ENCODE data around the gene ADGRA3.
"Not testable (repeated sequence)": the region's sequence is repeated elsewhere in the genome, so short reads cannot be mapped to it uniquely, and the experiment has no call there.

The ADGRA3 gene

GRCh38 chr4:22480675-22481327, 35.1 kb downstream of the ADGRA3 start:
- DNase-seq (ENCODE audit: low read depth) = no peak

- no peak for DNase-seq (ENCODE audit: low read depth)
These were observed 37.4 kb downstream of the ADGRA3 start for GRCh38 chr4:22478426-22478825.

DNA sequence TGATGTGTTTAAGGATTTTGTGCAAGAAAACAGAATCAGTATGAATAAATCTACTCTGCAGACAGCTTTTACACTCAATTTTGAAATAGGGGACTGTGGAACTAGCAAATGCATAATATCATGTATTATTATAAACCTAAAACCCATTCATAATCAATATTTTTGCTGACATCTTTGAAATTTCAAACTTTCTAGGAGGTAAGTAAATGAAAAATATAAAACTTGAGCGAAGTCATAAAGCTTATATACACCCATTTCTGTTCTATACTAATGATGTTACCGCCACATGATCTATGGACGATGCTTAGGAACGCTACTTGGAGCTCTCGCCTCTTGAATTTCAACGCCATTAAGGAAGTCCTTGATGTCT, 38.1 kb downstream of the ADGRA3 start:
- no peak for DNase-seq (ENCODE audit: low read depth)

DNA sequence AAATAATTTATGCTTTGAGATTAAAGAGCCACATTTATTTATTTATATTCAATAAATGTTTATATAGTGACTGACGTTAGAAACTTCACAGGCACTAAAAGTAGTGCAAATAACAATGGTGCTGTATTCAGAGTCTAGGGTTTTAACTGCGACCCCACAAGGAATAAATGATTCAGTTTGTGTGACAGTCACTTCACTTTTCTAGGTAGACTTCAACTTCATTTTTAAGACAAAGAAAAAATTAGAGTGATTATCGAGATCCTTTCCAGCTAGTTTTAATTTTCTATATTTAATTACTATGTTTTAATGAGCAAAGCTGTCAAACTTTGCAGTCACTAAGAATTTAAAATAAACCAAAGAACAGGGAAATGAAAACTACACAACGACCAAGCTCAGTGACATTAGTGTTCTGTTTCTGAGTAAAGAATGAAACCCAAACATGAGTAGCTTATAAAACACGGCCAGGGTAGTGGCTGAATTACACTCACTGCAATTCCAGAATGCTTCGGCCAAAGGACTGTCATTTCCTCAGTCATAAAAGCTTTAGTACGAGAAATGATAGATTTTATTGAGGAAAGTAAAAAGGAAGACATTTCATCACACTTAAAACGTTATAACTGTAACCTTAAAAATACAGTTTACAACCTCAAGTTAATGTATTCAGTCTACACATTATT, 38.6 kb downstream of the ADGRA3 start:
- DNase-seq (ENCODE audit: low read depth) = no peak

- no peak for DNase-seq (ENCODE audit: low read depth)
These were observed 39.9 kb downstream of the ADGRA3 start for GRCh38 chr4:22476011-22476410.

GRCh38 chr4:22475311-22475646, 40.6 kb downstream of the ADGRA3 start:
- DNase-seq (ENCODE audit: low read depth) = not testable (repeated sequence)

GRCh38 chr4:22474636-22475310, 41.1 kb downstream of the ADGRA3 start:
- no peak for DNase-seq (ENCODE audit: low read depth)

GRCh38 chr4:22473268-22473667, 42.6 kb downstream of the ADGRA3 start:
- no peak for DNase-seq (ENCODE audit: low read depth)

GRCh38 chr4:22471999-22472461, 43.8 kb downstream of the ADGRA3 start:
- DNase-seq (ENCODE audit: low read depth) = no peak

DNA sequence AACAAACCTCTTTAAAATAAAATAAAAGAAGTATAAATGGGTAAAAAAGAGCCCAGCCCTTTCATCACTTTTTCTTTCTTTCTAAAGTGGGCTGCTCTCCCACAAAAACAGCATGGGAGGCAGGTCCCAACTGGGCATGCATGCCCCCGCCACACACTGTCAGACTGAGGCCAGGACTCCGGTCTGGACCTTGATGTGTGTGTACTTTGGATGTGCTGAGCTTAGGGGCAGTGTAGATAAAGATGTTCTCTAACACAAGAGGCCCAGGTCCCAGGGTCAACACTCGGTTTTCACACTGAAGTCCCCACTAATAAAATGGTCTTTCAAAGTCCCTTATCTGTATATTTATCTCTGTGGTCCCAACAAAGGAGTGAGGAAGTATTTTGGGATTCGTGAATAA, 44.4 kb downstream of the ADGRA3 start:
- no peak for DNase-seq (ENCODE audit: low read depth)

DNA sequence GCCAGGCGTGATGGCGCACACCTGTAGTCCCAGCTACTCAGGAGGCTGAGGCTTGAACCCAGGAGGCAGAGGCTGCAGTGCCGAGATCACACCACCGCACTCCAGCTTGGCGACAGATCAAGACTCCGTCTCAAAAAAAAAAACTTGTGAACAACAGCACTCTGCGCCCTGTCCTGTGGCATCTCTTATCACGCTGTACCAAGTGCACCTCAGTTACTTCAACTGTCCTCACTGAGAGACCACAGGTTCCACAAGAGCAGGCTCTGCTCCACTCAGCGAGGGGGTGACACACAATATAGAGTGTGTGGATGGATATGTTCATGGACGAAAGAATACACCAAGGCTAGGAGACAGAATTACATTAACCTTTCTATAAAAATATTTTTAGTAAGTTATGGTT, 49.3 kb downstream of the ADGRA3 start:
- DNase-seq (ENCODE audit: low read depth) = no peak

- DNase-seq (ENCODE audit: low read depth) = no peak
These were observed 49.9 kb downstream of the ADGRA3 start for GRCh38 chr4:22465996-22466395.

- DNase-seq (ENCODE audit: low read depth) = no peak
These were observed 50.5 kb downstream of the ADGRA3 start for GRCh38 chr4:22465349-22465748.

GRCh38 chr4:22463179-22463578, 52.7 kb downstream of the ADGRA3 start:
- DNase-seq (ENCODE audit: low read depth) = no peak

- DNase-seq (ENCODE audit: low read depth) = no peak
These were observed 53.2 kb downstream of the ADGRA3 start for GRCh38 chr4:22462688-22463087.

DNA sequence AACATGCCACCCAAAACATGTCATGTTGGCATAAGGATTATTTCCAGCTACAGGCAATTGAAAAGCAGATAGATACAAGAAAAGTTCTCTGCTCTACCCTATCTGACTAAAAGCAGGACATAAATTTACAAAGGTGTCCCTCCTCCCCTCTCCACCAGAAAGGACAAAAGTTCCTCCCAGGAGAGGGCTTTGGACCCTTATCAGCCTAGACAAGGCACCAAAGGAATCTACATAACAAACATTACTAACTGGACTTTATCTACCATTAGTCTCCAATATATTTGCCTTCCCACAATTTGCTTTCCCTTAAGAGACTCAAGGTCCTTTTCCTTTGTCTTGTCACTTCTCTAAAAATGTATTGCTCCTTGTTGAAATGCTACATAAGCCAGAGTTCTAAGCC, 55.6 kb downstream of the ADGRA3 start:
- no peak for DNase-seq (ENCODE audit: low read depth)

GRCh38 chr4:22458098-22458497, 57.8 kb downstream of the ADGRA3 start:
- no peak for DNase-seq (ENCODE audit: low read depth)

GRCh38 chr4:22457348-22457747, 58.5 kb downstream of the ADGRA3 start:
- no peak for DNase-seq (ENCODE audit: low read depth)

- no peak for DNase-seq (ENCODE audit: low read depth)
These were observed 59.6 kb downstream of the ADGRA3 start for GRCh38 chr4:22456291-22456690.

GRCh38 chr4:22454955-22455354, 60.9 kb downstream of the ADGRA3 start:
- DNase-seq (ENCODE audit: low read depth) = no peak

GRCh38 chr4:22454216-22454838, 61.5 kb downstream of the ADGRA3 start:
- no peak for DNase-seq (ENCODE audit: low read depth)

DNA sequence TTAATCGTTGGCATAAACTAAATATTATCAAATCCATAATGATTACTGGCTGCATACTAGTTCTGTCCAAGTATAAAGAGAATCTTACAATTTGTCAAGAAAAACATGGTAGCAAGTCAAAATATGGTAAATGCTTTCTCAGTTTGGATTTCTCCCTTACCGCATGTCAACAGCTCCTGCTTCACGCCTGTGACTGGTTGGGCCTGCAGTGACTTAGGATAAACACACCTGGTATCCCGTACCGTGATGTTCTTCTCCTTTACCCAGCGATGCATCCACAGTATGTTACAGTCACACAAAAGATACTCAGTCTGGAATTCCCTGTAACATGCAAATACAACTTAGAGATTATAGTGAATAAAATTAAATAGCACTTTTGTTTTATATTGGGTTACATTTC, 71.1 kb downstream of the ADGRA3 start:
- DNase-seq (ENCODE audit: low read depth) = no peak

GRCh38 chr4:22442956-22443355, 72.9 kb downstream of the ADGRA3 start:
- no peak for DNase-seq (ENCODE audit: low read depth)
